ENCODE data around the gene FLOT1. TPM values are rescaled to one million over a fixed set of nuclear protein-coding genes. Genes with fewer than 3 reads are reported as not detected.
"Not testable (repeated sequence)": the region's sequence is repeated elsewhere in the genome, so short reads cannot be mapped to it uniquely, and the experiment has no call there.

FLOT1 gene
- total and polyA plus RNA-seq, 4 donors = 153 to 222 (median 192) TPM

DNA sequence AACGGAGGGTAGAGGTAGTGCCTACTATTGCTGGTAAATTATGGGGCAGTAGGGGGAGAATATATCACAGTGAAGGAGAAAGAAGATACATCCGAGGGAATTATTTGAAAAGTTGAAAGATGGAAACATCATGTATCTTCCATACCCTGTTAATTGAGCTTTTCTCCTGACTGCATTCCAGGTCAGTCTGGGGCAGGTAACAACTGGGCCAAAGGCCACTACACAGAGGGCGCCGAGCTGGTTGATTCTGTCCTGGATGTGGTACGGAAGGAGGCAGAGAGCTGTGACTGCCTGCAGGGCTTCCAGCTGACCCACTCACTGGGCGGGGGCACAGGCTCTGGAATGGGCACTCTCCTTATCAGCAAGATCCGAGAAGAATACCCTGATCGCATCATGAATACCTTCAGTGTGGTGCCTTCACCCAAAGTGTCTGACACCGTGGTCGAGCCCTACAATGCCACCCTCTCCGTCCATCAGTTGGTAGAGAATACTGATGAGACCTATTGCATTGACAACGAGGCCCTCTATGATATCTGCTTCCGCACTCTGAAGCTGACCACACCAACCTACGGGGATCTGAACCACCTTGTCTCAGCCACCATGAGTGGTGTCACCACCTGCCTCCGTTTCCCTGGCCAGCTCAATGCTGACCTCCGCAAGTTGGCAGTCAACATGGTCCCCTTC, 19.2 kb downstream of the FLOT1 start:
- H3K36me3 ChIP-seq (ENCODE audit: control insufficient read depth in 1 of 2, insufficient read depth in 2 of 2, low read length in 1 of 2); ATAC-seq (ENCODE audit: low FRiP score); H3K9me3 ChIP-seq (ENCODE audit: control insufficient read depth, low read length); H3K27me3 ChIP-seq (ENCODE audit: control insufficient read depth in 1 of 2, insufficient read depth in 2 of 2, low read length in 1 of 2); H3K27ac ChIP-seq (ENCODE audit: low read depth in 1 of 2, low read length in 2 of 2); H3K4me1 ChIP-seq (ENCODE audit: control insufficient read depth in 1 of 2, insufficient read depth in 2 of 2, low read length in 2 of 2); DNase-seq; H3K4me3 ChIP-seq (ENCODE audit: low read length in 2 of 2): not testable (repeated sequence)
- 39 to 40% methylated on average over 16 of the region's 16 CpGs for WGBS, 2 donors
- intact Hi-C loops (cut with DNase I) = loop anchor here in 1 of 2 donors (5.0 kb wide), 1 partner anchor 166 kb away; the partner anchor contains the start of genes GNL1 and PRR3

- ATAC-seq (ENCODE audit: low FRiP score) (peak; percentile 72), DNase-seq (peak; percentile 87 to 95)
- no peaks in the 10 kb centered on the region for H3K9me3 ChIP-seq (ENCODE audit: control insufficient read depth, low read length)
- H3K4me1 ChIP-seq (ENCODE audit: control insufficient read depth in 1 of 2, insufficient read depth in 2 of 2, low read length in 2 of 2) = no peaks in the 10 kb centered on the region
- H3K4me3 ChIP-seq (ENCODE audit: low read length in 2 of 2) = peak overlapping the region in 1 of 2 donors; percentile 2
- 8 to 9% methylated on average over 27 of the region's 27 CpGs for WGBS, 2 donors
- no peaks in the 10 kb centered on the region for H3K27me3 ChIP-seq (ENCODE audit: control insufficient read depth in 1 of 2, insufficient read depth in 2 of 2, low read length in 1 of 2)
- peak overlapping the region in 1 of 2 donors; percentile 1 for H3K27ac ChIP-seq (ENCODE audit: low read depth in 1 of 2, low read length in 2 of 2)
- peaks cover 0 to 3% of the 10 kb centered on the region in 2 donors for H3K36me3 ChIP-seq (ENCODE audit: control insufficient read depth in 1 of 2, insufficient read depth in 2 of 2, low read length in 1 of 2)
- intact Hi-C loops (cut with DNase I) = loop anchor here (1.0 to 5.0 kb wide), 2 partner anchors 43 to 165 kb away; partner anchors contain the start of genes GNL1 (in 1 of the 2) and PRR3 (in 1 of the 2)
Observed at GRCh38 chr6:30722280-30723112, 20.0 kb downstream of the FLOT1 start.

GRCh38 chr6:30722025-30722279, 20.5 kb downstream of the FLOT1 start:
- not testable (repeated sequence) for H3K4me1 ChIP-seq (ENCODE audit: control insufficient read depth in 1 of 2, insufficient read depth in 2 of 2, low read length in 2 of 2); H3K27me3 ChIP-seq (ENCODE audit: control insufficient read depth in 1 of 2, insufficient read depth in 2 of 2, low read length in 1 of 2); ATAC-seq (ENCODE audit: low FRiP score); H3K36me3 ChIP-seq (ENCODE audit: control insufficient read depth in 1 of 2, insufficient read depth in 2 of 2, low read length in 1 of 2); H3K9me3 ChIP-seq (ENCODE audit: control insufficient read depth, low read length)
- peak overlapping the region in 1 of 2 donors; percentile 36 for H3K4me3 ChIP-seq (ENCODE audit: low read length in 2 of 2)
- 5 to 6% methylated on average over 10 of the region's 10 CpGs for WGBS, 2 donors
- DNase-seq = peak in 1 of 2 donors; percentile 63
- H3K27ac ChIP-seq (ENCODE audit: low read depth in 1 of 2, low read length in 2 of 2) = peak overlapping the region in 1 of 2 donors; percentile 31
- intact Hi-C loops (cut with DNase I) = loop anchor here (1.0 to 5.0 kb wide), 2 partner anchors 43 to 165 kb away; partner anchors contain the start of genes GNL1 (in 1 of the 2) and PRR3 (in 1 of the 2)

DNA sequence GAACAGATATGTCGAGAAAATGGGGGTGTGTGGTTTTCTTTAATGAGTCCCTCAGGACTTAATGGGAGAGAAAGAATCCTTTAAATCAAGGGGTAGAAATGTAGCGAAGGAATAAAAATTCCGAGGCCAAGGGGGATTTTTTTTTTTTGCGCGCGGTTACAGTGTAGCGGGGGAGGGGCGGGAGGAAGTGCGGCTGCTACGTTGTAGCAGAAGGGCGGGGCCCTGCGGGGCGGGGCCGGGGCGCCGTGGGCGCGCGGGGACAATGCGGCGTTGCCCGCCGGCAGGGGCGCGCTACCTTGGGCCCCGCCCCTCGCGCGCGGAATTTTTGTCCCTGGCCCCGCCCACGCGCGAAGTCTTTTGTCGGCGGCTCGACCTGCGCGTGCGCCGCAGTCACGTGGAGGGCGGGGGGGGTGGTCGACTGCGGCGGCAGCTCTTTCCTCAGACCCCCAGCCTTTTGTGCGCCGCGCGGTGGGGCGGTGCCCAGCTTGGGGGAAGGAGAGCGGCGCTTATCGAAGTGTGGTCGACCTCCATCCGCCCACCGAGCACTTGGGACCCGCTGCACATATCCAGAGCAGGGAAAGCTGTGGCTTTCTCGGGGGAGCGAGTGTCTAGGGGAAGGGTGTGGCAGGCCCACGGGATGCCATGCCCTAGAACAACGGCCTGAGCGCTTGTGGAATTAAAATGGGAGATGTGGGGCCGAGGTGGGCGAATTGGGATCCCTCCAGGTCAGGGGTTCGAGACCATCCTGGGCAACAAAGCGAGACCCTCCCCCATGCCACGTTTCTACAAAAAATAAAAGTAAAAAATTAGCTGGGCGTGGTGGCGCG, 21.1 kb downstream of the FLOT1 start:
- ATAC-seq (ENCODE audit: low FRiP score) = peak; percentile 86
- Histone ChIP-seq H3K4me3 (ENCODE audit: low read length in 2 of 2) (peak overlapping the region; percentile 80 to 99), H3K4me1 (ENCODE audit: control insufficient read depth in 1 of 2, insufficient read depth in 2 of 2, low read length in 2 of 2) (no peaks in the 10 kb centered on the region), H3K27me3 (ENCODE audit: control insufficient read depth in 1 of 2, insufficient read depth in 2 of 2, low read length in 1 of 2) (no peaks in the 10 kb centered on the region), H3K27ac (ENCODE audit: low read depth in 1 of 2, low read length in 2 of 2) (peak overlapping the region; percentile 58 to 87), H3K36me3 (ENCODE audit: control insufficient read depth in 1 of 2, insufficient read depth in 2 of 2, low read length in 1 of 2) (peaks cover 0 to 3% of the 10 kb centered on the region in 2 donors), H3K9me3 (ENCODE audit: control insufficient read depth, low read length) (no peaks in the 10 kb centered on the region)
- intact Hi-C loops (cut with DNase I) = loop anchor here (1.0 to 5.0 kb wide), 5 partner anchors 35 to 164 kb away; partner anchors contain the start of genes GNL1 (in 1 of the 2), MRPS18B (in 1 of the 2), PPP1R10 (in 1 of the 2) and PPP1R18 (in 1 of the 2)
- DNase-seq = peak; percentile 93 to 98
- 0 to 1% methylated on average over 53 to 71 of the region's 71 CpGs for WGBS, 2 donors

- Histone ChIP-seq H3K4me1 (ENCODE audit: control insufficient read depth in 1 of 2, insufficient read depth in 2 of 2, low read length in 2 of 2) (no peaks in the 10 kb centered on the region), H3K27ac (ENCODE audit: low read depth in 1 of 2, low read length in 2 of 2) (peak overlapping the region; percentile 58 to 87)
Observed at GRCh38 chr6:30720738-30721197, 21.7 kb downstream of the FLOT1 start.

DNA sequence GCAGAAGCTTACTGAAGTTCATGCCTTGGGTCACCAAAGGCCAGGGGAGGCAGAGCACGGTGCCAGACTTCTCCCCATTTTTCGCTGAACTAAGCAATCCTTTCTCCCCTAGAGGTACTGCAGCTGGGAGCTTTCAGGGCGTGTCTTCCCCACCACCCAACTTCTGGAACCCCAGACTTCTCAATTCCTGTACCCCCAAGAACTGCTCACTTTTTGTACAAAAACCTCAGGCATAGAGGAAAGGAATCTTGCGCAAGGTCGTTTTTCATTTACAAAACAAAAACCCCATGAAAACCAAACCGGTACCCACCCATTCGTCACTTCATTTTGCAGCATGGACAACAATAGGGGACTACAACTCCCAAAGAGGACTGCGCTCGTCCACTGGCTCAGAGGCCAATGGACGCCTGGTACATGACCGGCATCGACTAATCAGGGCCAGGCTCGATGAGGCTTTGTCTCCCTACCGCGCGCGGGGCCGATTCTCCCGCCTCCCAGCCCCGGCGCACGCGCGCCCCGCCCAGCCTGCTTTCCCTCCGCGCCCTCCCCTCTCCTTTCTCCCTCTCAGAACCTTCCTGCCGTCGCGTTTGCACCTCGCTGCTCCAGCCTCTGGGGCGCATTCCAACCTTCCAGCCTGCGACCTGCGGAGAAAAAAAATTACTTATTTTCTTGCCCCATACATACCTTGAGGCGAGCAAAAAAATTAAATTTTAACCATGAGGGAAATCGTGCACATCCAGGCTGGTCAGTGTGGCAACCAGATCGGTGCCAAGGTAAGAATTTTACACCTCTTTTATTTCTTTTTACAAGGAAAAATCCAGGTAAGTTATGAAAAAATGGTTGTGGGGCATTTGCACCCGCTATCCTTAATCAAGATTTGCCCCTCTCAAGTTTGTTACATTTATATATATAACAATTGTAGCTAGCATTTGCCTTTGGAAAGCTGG, 22.4 kb downstream of the FLOT1 start, which contains the start of gene TUBB:
Gene TUBB, plus strand, starts transcription at position 562 of the 947 bp plus-strand sequence. Its CDS starts 155 bp downstream, at position 717.
- H3K4me1 ChIP-seq (ENCODE audit: control insufficient read depth in 1 of 2, insufficient read depth in 2 of 2, low read length in 2 of 2) = no peaks in the 10 kb centered on the region
- WGBS, 2 donors = 0 to 1% methylated on average over 38 of the region's 38 CpGs
- intact Hi-C loops (cut with DNase I) = loop anchor here (2.0 to 5.0 kb wide), 3 partner anchors 33 to 163 kb away; partner anchors contain the start of genes GNL1 (in 1 of the 2), MRPS18B (in 1 of the 2), PPP1R10 (in 1 of the 2) and PPP1R18 (in 1 of the 2)
- no peaks in the 10 kb centered on the region for H3K36me3 ChIP-seq (ENCODE audit: control insufficient read depth in 1 of 2, insufficient read depth in 2 of 2, low read length in 1 of 2)
- peak; percentile 89 for ATAC-seq (ENCODE audit: low FRiP score)
- no peaks in the 10 kb centered on the region for H3K27me3 ChIP-seq (ENCODE audit: control insufficient read depth in 1 of 2, insufficient read depth in 2 of 2, low read length in 1 of 2)
- H3K9me3 ChIP-seq (ENCODE audit: control insufficient read depth, low read length) = no peaks in the 10 kb centered on the region
- peak within 1 kb of the TSS; percentile 58 to 87 for H3K27ac ChIP-seq (ENCODE audit: low read depth in 1 of 2, low read length in 2 of 2)
- peak; percentile 98 for DNase-seq
- H3K4me3 ChIP-seq (ENCODE audit: low read length in 2 of 2) = peak within 1 kb of the TSS; percentile 80 to 99

More at GRCh38 chr6:30720738-30721197, 21.7 kb downstream of the FLOT1 start:
- intact Hi-C loops (cut with DNase I) = loop anchor here (1.0 to 5.0 kb wide), 4 partner anchors 34 to 163 kb away; partner anchors contain the start of genes GNL1 (in 1 of the 2), MRPS18B (in 1 of the 2), PPP1R10 (in 1 of the 2) and PPP1R18 (in 1 of the 2)
- DNase-seq (peak; percentile 87 to 90), ATAC-seq (ENCODE audit: low FRiP score) (peak; percentile 40)
- H3K4me3 ChIP-seq (ENCODE audit: low read length in 2 of 2) = peak overlapping the region; percentile 80 to 99
- WGBS, 2 donors = 0% methylated on average over 29 of the region's 29 CpGs
- no peaks in the 10 kb centered on the region for H3K27me3 ChIP-seq (ENCODE audit: control insufficient read depth in 1 of 2, insufficient read depth in 2 of 2, low read length in 1 of 2)
- no peaks in the 10 kb centered on the region for H3K9me3 ChIP-seq (ENCODE audit: control insufficient read depth, low read length)
- H3K36me3 ChIP-seq (ENCODE audit: control insufficient read depth in 1 of 2, insufficient read depth in 2 of 2, low read length in 1 of 2) = peaks cover 0 to 2% of the 10 kb centered on the region in 2 donors

GRCh38 chr6:30719356-30719755, 23.1 kb downstream of the FLOT1 start:
- Histone ChIP-seq H3K4me1 (ENCODE audit: control insufficient read depth in 1 of 2, insufficient read depth in 2 of 2, low read length in 2 of 2) (no peaks in the 10 kb centered on the region), H3K27ac (ENCODE audit: low read depth in 1 of 2, low read length in 2 of 2) (peak overlapping the region in 1 of 2 donors; percentile 39), H3K27me3 (ENCODE audit: control insufficient read depth in 1 of 2, insufficient read depth in 2 of 2, low read length in 1 of 2) (no peaks in the 10 kb centered on the region), H3K9me3 (ENCODE audit: control insufficient read depth, low read length) (no peaks in the 10 kb centered on the region), H3K4me3 (ENCODE audit: low read length in 2 of 2) (peak overlapping the region in 1 of 2 donors; percentile 72), H3K36me3 (ENCODE audit: control insufficient read depth in 1 of 2, insufficient read depth in 2 of 2, low read length in 1 of 2) (no peaks in the 10 kb centered on the region)
- no peak for ATAC-seq (ENCODE audit: low FRiP score)
- 22 to 27% methylated on average over 8 of the region's 8 CpGs for WGBS, 2 donors
- intact Hi-C loops (cut with DNase I) = no loop called here
- peak in 1 of 2 donors; percentile 27 for DNase-seq
